ENCODE measurements around the gene TBCB.
"Not testable (repeated sequence)": the region's sequence is repeated elsewhere in the genome, so short reads cannot be mapped to it uniquely, and the experiment has no call there.

The TBCB gene

DNA sequence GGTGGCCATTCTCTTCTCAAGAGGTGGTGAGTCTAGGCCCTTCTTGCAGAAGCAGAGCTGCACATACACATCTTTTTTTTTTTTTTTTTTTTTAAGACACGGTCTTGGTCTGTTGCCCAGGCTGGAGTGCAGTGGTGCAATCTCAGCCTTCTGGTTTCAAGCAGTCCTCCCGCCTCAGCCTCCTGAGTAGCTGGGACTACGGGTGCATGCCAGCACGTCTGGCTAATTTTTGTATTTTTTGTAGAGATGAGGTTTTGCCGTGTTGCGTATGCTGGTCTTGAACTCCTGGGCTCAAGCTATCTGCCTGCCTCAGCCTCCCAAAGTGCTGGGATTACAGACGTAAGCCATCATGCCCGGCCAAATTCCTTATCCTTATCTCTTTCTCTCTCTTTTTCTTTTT lies 58.6 kb downstream of the TBCB start:
- not testable (repeated sequence) for DNase-seq (ENCODE audit: low spot score)
